GM18868 (cell line): ENCODE data around the gene LGR6.
"Not testable (repeated sequence)": the region's sequence is repeated elsewhere in the genome, so short reads cannot be mapped to it uniquely, and the experiment has no call there.

Experiments
- ATAC-seq: cut with Tn5 transposase; IDR thresholded peaks from one replicate; pipeline ENCODE4 v1.9.1; 2021; ENCODE audit warnings: mild to moderate bottlenecking, moderate library complexity; ENCODE audit not compliant: unreplicated experiment

The LGR6 gene

DNA sequence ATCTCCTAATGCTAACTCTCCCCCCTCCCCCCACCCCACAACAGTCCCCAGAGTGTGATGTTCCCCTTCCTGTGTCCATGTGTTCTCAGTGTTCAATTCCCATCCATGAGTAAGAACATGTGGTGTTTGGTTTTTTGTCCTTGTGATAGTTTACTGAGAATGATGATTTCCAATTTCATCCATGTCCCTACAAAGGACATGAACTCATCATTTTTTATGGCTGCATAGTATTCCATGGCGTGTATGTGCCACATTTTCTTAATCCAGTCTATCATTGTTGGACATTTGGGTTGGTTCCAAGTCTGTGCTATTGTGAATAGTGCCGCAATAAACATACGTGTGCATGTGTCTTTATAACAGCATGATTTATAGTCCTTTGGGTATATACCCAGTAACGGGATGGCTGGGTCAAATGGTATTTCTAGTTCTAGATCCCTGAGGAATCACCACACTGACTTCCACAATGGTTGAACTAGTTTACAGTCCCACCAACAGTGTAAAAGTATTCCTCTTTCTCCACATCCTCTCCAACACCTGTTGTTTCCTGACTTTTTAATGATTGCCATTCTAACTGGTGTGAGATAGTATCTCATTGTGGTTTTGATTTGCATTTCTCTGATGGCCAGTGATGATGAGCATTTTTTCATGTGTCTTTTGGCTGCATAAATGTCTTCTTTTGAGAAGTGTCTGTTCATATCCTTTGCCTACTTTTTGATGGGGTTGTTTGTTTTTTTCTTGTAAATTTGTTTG, 67.8 kb downstream of the LGR6 start:
- not testable (repeated sequence) for ATAC-seq

DNA sequence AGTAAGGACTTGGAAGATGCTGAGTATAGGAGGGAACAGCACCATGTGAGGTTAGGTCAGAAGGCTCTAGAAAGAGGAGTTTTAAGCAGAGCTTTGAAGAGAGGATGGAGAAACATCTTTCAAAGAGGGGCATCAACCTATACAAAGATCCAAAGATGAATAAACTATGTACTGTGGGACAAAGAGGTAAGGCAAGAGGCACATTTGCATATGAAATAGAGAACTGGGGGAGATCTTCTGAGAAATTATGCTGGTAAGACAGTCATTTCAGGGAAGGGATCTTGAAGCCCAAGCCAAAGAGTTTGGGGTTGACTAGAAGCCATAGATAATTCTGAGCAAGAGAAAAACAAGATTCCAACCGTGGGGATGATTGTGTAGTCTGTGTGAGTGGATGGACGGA, 70.0 kb downstream of the LGR6 start:
- no peak for ATAC-seq

DNA sequence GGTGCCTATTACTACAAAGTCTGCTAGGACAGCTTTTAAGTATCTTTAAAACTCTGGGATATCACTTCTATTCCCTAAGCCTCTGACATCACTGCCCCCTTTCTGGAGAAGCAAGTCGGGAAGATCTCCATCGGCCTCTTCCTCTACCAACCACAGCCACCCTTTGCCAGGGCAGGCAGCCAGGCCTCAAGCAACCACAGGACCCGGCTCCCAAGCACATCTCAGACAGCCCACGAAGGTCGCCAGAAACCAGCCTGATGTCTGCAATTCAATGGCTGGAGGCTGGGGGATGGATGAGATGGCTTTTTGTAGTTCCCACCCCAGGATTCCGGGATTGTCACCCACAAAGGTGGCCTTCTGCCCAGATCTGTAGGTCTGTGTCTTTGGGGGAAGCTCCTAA, 70.7 kb downstream of the LGR6 start:
- no peak for ATAC-seq

GRCh38 chr1:202264726-202265125, 71.1 kb downstream of the LGR6 start:
- no peak for ATAC-seq

GRCh38 chr1:202266061-202266765, 72.6 kb downstream of the LGR6 start:
- no peak for ATAC-seq

- ATAC-seq, result no peak
These were observed 74.4 kb downstream of the LGR6 start for GRCh38 chr1:202268032-202268431.

GRCh38 chr1:202268817-202269216, 75.2 kb downstream of the LGR6 start:
- no peak for ATAC-seq

DNA sequence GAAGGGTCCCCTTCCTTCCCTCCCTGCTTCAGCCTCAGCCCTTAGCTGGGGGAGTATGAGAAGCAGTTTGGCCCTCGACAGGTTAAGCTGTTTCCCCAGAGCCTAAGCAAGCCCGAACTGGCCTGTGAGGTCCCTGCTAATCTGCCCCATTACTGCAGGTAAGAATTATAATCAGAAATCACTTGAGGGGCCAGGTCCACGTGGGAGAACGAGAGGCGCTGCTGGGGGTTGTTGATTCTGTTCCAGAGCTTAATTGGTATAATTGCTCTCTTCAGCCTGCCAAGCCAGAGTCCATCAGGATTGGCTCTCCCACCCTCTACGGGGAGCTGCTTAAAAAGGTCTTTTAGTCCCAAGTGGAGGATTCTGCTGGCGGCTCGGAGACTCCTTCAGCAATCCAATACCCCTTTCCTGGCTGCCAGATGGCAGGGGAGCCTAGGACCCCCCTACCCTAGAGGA, 77.3 kb downstream of the LGR6 start:
- ATAC-seq, result no peak

- ATAC-seq, result no peak
These were observed 78.7 kb downstream of the LGR6 start for GRCh38 chr1:202272103-202272845.

GRCh38 chr1:202274611-202275010, 81.0 kb downstream of the LGR6 start:
- no peak for ATAC-seq

DNA sequence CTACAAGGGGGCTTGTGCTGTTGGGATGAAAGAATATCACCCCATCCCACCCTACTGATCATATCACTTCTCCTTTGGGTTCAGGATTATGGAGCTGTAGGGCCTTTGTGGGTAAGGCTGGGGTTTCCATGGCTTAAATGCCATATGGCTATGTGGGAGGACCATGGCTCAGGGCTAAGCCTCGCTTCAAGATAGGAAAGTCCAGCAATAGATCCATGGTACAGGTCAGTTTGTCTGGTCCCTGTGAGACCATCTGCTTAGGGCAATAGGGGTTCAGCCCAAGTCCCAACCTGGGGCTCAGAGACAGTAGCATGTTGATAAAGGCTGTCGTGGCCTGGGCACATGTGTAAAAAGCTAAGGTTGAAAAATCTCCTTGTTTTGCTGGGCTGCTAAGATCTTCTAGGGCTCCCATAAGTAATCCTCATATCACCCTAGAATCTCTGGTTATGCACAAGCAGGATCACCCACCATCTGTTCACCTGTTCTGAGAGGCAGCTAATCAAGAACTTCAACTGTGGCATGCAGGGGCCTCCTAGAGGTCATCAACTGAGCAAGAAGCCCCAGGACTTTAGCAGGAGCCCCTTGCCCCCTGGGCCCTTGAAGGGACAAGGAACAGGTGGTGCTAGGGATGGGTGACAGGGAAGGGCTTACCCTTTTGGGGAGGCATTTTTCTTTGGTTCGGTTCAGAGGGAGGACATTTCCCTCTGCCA, 81.6 kb downstream of the LGR6 start:
- no peak for ATAC-seq

- no peak for ATAC-seq
These were observed 82.6 kb downstream of the LGR6 start for GRCh38 chr1:202276081-202276715.

DNA sequence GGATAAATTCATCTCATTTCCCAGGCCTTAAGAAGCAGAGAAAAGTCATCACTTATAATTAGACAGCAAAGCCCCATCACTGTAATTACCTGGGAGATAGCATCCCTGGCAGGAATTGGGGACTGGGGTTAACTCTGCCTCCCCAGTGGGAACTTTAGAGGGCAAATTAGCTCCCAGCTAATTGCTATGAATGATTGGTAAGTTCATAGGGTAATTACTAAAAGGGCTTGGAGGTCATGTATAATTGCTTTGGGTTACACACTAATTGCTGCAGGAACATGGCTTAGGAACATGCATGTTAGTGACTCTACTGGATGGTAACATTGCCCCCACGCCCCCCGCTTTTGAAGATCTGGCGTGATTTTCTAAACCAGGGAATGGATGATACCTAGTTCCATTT, 83.3 kb downstream of the LGR6 start:
- ATAC-seq, result no peak

- ATAC-seq, result no peak
These were observed 85.2 kb downstream of the LGR6 start for GRCh38 chr1:202278751-202279150.

DNA sequence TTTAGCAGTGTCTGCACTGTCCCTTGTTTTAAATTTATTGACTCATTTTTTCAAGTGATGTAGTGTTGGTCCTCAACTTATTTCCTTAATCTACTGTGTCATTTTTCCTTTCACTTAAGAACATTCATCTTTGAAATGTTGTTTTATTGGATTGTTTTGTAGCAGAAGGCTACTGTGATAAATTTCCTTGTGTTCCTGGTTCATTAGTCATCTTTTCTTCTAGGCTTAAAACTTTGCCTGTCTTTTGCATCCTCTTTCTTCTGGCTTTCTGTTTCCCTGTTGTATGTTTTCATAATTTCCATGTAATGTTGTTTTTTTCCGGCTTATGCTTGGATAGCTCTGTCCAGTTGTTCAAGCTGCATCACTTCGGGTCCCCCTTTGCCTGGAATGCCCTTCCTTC, 86.2 kb downstream of the LGR6 start:
- ATAC-seq, result no peak

GRCh38 chr1:202280595-202280994, 87.0 kb downstream of the LGR6 start:
- ATAC-seq, result no peak

DNA sequence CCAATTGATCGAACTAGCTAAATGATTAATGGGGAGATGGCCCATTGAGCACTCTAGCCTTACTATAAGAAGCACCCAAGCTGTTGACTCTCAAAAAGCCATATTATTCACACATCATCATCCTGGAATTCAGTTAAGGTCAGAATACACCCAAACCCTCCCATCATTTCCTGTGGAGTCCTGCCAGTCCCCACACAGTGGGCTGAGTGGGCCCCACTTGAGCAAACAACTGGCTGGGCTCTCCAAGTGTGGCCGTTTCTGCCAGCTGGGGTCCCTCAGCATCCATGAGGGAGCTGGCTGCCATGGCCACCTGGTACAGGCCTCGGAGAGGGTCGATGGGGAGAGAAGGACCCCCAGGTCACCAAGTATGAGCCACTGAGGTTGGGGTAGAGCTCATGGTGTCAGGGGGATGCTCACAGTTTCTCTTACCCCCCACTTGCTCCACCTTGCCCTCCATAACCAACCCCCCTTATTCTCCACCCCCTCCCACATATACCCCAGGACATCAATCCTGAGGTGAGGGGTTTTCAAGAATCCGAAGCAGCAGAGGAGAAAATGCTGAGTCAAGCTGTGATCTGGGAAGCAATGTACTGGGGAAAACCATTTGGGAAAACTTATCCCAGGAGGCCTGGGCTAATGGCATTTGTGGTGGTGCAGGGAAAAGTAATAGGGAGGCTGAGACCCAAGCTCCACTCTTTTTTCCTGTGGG, 87.9 kb downstream of the LGR6 start:
- no peak for ATAC-seq

DNA sequence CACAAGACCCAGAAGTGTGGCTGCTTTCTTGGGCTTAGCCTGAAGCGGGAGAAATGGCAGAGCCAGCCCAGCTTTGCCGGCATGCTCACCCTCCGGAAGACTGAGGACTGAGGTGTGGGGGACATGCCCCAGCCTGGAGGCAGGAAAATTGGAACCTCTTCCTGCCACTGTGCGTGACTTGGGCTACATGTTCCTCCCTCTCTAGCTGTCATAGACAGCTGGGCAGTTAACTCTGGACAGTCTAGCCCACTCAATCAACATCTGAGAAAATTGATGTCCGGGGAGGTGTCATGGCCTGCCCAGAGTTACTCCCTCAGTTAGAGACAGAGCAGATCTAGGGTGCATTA, 88.4 kb downstream of the LGR6 start:
- ATAC-seq, result no peak

DNA sequence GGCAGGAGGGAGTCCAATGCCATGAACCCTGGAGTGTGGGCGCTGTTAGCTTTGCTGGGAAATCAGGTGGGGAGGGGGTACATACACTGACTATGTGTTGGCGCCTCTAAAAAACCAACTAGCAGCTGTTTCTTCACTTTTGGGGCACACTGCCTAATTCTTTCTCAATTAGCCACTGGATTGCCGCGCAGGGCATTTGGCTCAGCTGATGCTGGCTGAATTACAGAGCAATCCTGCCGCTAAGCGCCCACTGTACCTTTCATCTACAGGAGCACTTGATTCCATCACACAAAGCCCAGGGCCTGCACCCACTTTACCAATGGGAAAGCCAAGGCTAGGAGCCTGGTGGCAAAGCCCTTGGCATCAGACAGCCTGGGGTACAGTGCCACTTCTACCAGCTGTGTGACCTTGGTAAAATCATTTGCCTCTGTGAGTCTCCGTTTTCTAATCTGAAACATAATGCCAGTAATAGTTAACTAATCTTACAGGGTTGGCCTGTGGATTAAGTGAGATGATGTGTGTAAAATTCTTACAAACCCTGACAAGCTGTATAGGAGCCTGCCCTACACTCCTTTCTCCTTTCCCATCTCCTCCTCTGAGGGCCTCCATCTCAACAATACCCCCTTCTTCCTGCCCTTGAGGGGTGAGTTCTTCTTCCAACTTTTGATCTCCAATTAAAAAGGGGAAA, 89.1 kb downstream of the LGR6 start:
- no peak for ATAC-seq
